ENCODE measurements around the gene SUMO3. TPM values are rescaled to one million over a fixed set of nuclear protein-coding genes. Genes with fewer than 3 reads are reported as not detected.

SUMO3 gene
- total RNA-seq, 1 experiment from 2014 or later = 81.5 TPM

- Histone ChIP-seq H3K9me2 (ENCODE audit: insufficient read depth) (no peaks in the 10 kb centered on the region), H4K20me1 (ENCODE audit: insufficient read depth) (peaks cover 39% of the 10 kb centered on the region), H3K27me3 (ENCODE audit: insufficient read depth, low read depth) (no peaks in the 10 kb centered on the region), H3K4me2 (no peak overlapping the region), H2AFZ (no peak overlapping the region), H3K4me3 (no peak overlapping the region), H3F3A (ENCODE audit: insufficient read depth, low read depth) (0 out of 2 replicates have a peak, but pooled peaks cover 1% of the 10 kb centered on the region), H3K27ac (no peak overlapping the region), H3K9me3 (ENCODE audit: insufficient read depth, low read depth) (no peaks in the 10 kb centered on the region), H3K4me1 (replicated peaks; ENCODE audit: insufficient read depth) (peaks cover 11% of the 10 kb centered on the region), H3K79me2 (ENCODE audit: low read depth) (peaks cover 72% of the 10 kb centered on the region), H3K36me3 (ENCODE audit: low read depth) (peaks cover 14% of the 10 kb centered on the region; the same call in 1 of the 2 replicates)
- intact Hi-C loops (cut with micrococcal nuclease; ENCODE audit: unreplicated experiment) = no loop called here
- POLR2A ChIA-PET (ENCODE audit: unreplicated experiment) = no interaction called here
- no TSS peak for BruUV-seq (replicated peaks)
- DNase-seq = no peak
- TF ChIP-seq CTCF (conservative IDR thresholded peaks at IDR 0.05) (no peak), EZH2 (IDR thresholded peaks at IDR 0.05; ENCODE audit: low read depth) (no peak)
- CTCF ChIA-PET = interaction anchor here (0.6 kb wide), 1 partner anchor 135 kb away, joined by 3 read pairs; no protein-coding TSS in a partner anchor
Measured at GRCh38 chr21:44797775-44798174, 20.1 kb downstream of the SUMO3 start.

GRCh38 chr21:44795342-44795741, 22.5 kb downstream of the SUMO3 start:
- CTCF ChIA-PET = interaction anchor here (0.7 kb wide), 1 partner anchor 177 kb away, joined by 4 read pairs; no protein-coding TSS in a partner anchor
- no peak overlapping the region for H3K27ac ChIP-seq
- H3F3A ChIP-seq (ENCODE audit: insufficient read depth, low read depth) = no peaks in the 10 kb centered on the region
- POLR2A ChIA-PET (ENCODE audit: unreplicated experiment) = no interaction called here
- no peaks in the 10 kb centered on the region for H3K9me3 ChIP-seq (ENCODE audit: insufficient read depth, low read depth)
- peaks cover 44% of the 10 kb centered on the region for H4K20me1 ChIP-seq (ENCODE audit: insufficient read depth)
- no peaks in the 10 kb centered on the region for H3K27me3 ChIP-seq (ENCODE audit: insufficient read depth, low read depth)
- no peak for DNase-seq
- no peak overlapping the region for H3K4me3 ChIP-seq
- H2AFZ ChIP-seq = no peak overlapping the region
- H3K36me3 ChIP-seq (ENCODE audit: low read depth) = peaks cover 14% of the 10 kb centered on the region; the same call in 1 of the 2 replicates
- intact Hi-C loops (cut with micrococcal nuclease; ENCODE audit: unreplicated experiment) = no loop called here
- no TSS peak for BruUV-seq (replicated peaks)
- H3K79me2 ChIP-seq (ENCODE audit: low read depth) = peaks cover 74% of the 10 kb centered on the region
- H3K4me1 ChIP-seq (replicated peaks; ENCODE audit: insufficient read depth) = peaks cover 7% of the 10 kb centered on the region
- no peak for TF ChIP-seq EZH2 (IDR thresholded peaks at IDR 0.05; ENCODE audit: low read depth)
- TF ChIP-seq CTCF (conservative IDR thresholded peaks at IDR 0.05) = no peak
- no peak overlapping the region for H3K4me2 ChIP-seq
- no peaks in the 10 kb centered on the region for H3K9me2 ChIP-seq (ENCODE audit: insufficient read depth)

GRCh38 chr21:44793592-44794374, 24.1 kb downstream of the SUMO3 start:
- CTCF ChIA-PET = interaction anchor here (0.6 to 0.7 kb wide), 2 partner anchors 22 to 335 kb away, joined by 3 to 4 read pairs; no protein-coding TSS in a partner anchor
- Histone ChIP-seq H4K20me1 (ENCODE audit: insufficient read depth) (peaks cover 35% of the 10 kb centered on the region), H3K27me3 (ENCODE audit: insufficient read depth, low read depth) (no peaks in the 10 kb centered on the region), H3K27ac (no peak overlapping the region), H3K79me2 (ENCODE audit: low read depth) (peaks cover 71% of the 10 kb centered on the region), H3K4me2 (no peak overlapping the region), H3K36me3 (ENCODE audit: low read depth) (peaks cover 9% of the 10 kb centered on the region; the same call in 1 of the 2 replicates), H3F3A (ENCODE audit: insufficient read depth, low read depth) (no peaks in the 10 kb centered on the region), H3K9me2 (ENCODE audit: insufficient read depth) (no peaks in the 10 kb centered on the region), H3K9me3 (ENCODE audit: insufficient read depth, low read depth) (no peaks in the 10 kb centered on the region), H2AFZ (no peak overlapping the region), H3K4me1 (replicated peaks; ENCODE audit: insufficient read depth) (no peaks in the 10 kb centered on the region), H3K4me3 (no peak overlapping the region)
- TF ChIP-seq EZH2 (IDR thresholded peaks at IDR 0.05; ENCODE audit: low read depth) = no peak
- TF ChIP-seq CTCF (conservative IDR thresholded peaks at IDR 0.05) = no peak
- POLR2A ChIA-PET (ENCODE audit: unreplicated experiment) = no interaction called here
- DNase-seq = no peak
- intact Hi-C loops (cut with micrococcal nuclease; ENCODE audit: unreplicated experiment) = no loop called here
- BruUV-seq (replicated peaks) = no TSS peak

Data from PC-9 (cell line).